HepG2 (cell line): ENCODE data around the gene ZBTB4. TPM values are rescaled to one million over a fixed set of nuclear protein-coding genes. Genes with fewer than 3 reads are reported as not detected.

ENCODE experiments used
- NR2C2 ChIP-seq: sonication (generic); formaldehyde crosslinking; IDR thresholded peaks from 2 replicates; pipeline ENCODE4 v1.4.0; 2020; ENCODE audit warnings: missing genetic modification reagents, mild to moderate bottlenecking, moderate library complexity, borderline replicate concordance
- RXRA ChIP-seq: sonication (generic); formaldehyde crosslinking; IDR thresholded peaks from 2 replicates; pipeline ENCODE4 v1.5.1; 2020; ENCODE audit warnings: missing genetic modification reagents
- TSC22D2 ChIP-seq: sonication (generic); formaldehyde crosslinking; IDR thresholded peaks from 2 replicates; pipeline ENCODE4 v1.5.1; 2020; ENCODE audit warnings: missing genetic modification reagents, mild to moderate bottlenecking, borderline replicate concordance
- ZBTB4 ChIP-seq: sonication (generic); formaldehyde crosslinking; IDR thresholded peaks from 2 replicates; pipeline ENCODE4 v1.4.0; 2020; ENCODE audit warnings: missing genetic modification reagents, mild to moderate bottlenecking, borderline replicate concordance
- ZBTB43 ChIP-seq: sonication (generic); formaldehyde crosslinking; conservative IDR thresholded peaks from 2 replicates; pipeline ENCODE4 v1.4.0; 2020; ENCODE audit warnings: missing genetic modification reagents
- ZMAT3 ChIP-seq: sonication (generic); formaldehyde crosslinking; conservative IDR thresholded peaks from 2 replicates; pipeline ENCODE4 v1.7.0; 2021; ENCODE audit warnings: missing genetic modification reagents
- ZNF24 ChIP-seq: fragments of 450-650 bp; IDR thresholded peaks from 2 replicates; pipeline ENCODE4 v1.6.1; 2017; ENCODE audit warnings: antibody characterized with exemption, mild to moderate bottlenecking
- polyA plus RNA-seq, 8 experiments: library from polyadenylated mRNA; depleted of rRNA in 3 of 8; stranded (reverse) in 7 of 8; unstranded in 1 of 8; fragments of >200 nt; fragmentation: Illumina TruSeq in 4 of 8; extraction: Trizol in 4 of 8; gene quantifications; 2 replicates each; pipeline versions ENCODE4 v1.2.1 to v1.2.3, GENCODE V29; 2011 to 2016; ENCODE audit warnings: low read depth in 4 of 8, missing spikeins in 1 of 8, mixed read lengths in 1 of 8; ENCODE audit not compliant: insufficient read depth in 1 of 8
- total RNA-seq, 5 experiments: library from RNA; depleted of rRNA; stranded (reverse); fragments of >200 nt; fragmentation: Illumina TruSeq; extraction: Trizol; gene quantifications; 2 replicates each; pipeline ENCODE4 v1.2.3, GENCODE V29; 2016; ENCODE audit warnings: low read depth in 1 of 5
- TF ChIP-seq, protein P1 (sequence below): sonication (generic); formaldehyde crosslinking; IDR thresholded peaks from 2 replicates; pipeline ENCODE4 v1.4.0; 2020; ENCODE audit warnings: missing genetic modification reagents
- TF ChIP-seq, protein P2 (sequence below): sonication (generic); IDR thresholded peaks from 2 replicates; pipeline ENCODE4 v1.6.1; 2016; ENCODE audit warnings: low read depth, borderline replicate concordance
- TF ChIP-seq, protein P3 (sequence below): sonication (generic); formaldehyde crosslinking; conservative IDR thresholded peaks from 2 replicates; pipeline ENCODE4 v1.8.0; 2022; ENCODE audit warnings: low read depth, missing genetic modification reagents
- TF ChIP-seq, protein P4 (sequence below): sonication (generic); formaldehyde crosslinking; IDR thresholded peaks from 2 replicates; pipeline ENCODE4 v1.4.0; 2020; ENCODE audit warnings: low read depth, missing genetic modification reagents
- TF ChIP-seq, protein P5 (sequence below): sonication (generic); formaldehyde crosslinking; IDR thresholded peaks from 2 replicates; pipeline ENCODE4 v1.8.1; 2023; ENCODE audit warnings: mild to moderate bottlenecking, inconsistent platforms, moderate library complexity, missing genetic modification reagents, borderline replicate concordance

Gene ZBTB4
- total and polyA plus RNA-seq, 2 of the 13 experiments (the other 11 are each of a cell fraction or from before 2014, with no cell fraction given): 4.3 to 7.4 TPM

DNA sequence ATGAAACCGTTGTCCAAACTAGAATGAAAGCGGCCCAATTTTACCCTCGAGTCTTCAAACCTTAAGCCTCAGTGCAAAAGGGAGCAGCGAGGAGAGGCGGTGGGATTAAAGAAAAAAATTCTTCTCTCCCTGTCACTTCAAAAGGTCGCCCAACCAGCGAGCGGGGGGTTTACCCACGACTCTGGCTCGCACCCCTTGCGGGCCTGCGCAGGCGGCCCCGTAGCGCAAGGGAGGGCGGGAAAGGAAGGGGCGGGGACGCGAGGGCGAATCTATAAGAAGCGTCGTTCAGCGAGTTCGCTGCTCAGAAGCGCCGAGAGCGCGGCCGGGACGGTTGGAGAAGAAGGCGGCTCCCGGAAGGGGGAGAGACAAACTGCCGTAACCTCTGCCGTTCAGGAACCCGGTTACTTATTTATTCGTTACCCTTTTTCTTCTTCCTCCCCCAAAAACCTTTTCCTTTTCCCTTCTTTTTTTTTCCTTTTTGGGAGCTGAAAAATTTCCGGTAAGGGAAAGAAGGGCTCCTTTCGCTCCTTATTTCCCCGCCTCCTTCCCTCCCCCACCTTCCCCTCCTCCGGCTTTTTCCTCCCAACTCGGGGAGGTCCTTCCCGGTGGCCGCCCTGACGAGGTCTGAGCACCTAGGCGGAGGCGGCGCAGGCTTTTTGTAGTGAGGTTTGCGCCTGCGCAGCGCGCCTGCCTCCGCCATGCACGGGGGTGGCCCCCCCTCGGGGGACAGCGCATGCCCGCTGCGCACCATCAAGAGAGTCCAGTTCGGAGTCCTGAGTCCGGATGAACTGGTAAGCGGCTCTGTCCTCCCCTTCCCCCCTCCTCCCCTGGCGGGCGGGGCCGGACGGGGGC lies 4.9 kb upstream of the ZBTB4 start, which contains the start of gene POLR2A (continued):
- TF ChIP-seq, protein P1, sequence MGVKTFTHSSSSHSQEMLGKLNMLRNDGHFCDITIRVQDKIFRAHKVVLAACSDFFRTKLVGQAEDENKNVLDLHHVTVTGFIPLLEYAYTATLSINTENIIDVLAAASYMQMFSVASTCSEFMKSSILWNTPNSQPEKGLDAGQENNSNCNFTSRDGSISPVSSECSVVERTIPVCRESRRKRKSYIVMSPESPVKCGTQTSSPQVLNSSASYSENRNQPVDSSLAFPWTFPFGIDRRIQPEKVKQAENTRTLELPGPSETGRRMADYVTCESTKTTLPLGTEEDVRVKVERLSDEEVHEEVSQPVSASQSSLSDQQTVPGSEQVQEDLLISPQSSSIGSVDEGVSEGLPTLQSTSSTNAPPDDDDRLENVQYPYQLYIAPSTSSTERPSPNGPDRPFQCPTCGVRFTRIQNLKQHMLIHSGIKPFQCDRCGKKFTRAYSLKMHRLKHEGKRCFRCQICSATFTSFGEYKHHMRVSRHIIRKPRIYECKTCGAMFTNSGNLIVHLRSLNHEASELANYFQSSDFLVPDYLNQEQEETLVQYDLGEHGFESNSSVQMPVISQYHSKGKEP: peak; percentile 65; the same call in 1 of the 2 replicates
- TF ChIP-seq ZBTB4 (CRISPR knock-in tag): no peak
- TF ChIP-seq, protein P2, sequence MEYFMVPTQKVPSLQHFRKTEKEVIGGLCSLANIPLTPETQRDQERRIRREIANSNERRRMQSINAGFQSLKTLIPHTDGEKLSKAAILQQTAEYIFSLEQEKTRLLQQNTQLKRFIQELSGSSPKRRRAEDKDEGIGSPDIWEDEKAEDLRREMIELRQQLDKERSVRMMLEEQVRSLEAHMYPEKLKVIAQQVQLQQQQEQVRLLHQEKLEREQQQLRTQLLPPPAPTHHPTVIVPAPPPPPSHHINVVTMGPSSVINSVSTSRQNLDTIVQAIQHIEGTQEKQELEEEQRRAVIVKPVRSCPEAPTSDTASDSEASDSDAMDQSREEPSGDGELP: peak; percentile 51; the same call in 1 of the 2 replicates
- TF ChIP-seq NR2C2 (CRISPR knock-in tag): peak; percentile 45; the same call in 1 of the 2 replicates
- peak; percentile 73 for TF ChIP-seq ZMAT3 (CRISPR knock-in tag)
- no peak for TF ChIP-seq ZNF24
- TF ChIP-seq, protein P3, sequence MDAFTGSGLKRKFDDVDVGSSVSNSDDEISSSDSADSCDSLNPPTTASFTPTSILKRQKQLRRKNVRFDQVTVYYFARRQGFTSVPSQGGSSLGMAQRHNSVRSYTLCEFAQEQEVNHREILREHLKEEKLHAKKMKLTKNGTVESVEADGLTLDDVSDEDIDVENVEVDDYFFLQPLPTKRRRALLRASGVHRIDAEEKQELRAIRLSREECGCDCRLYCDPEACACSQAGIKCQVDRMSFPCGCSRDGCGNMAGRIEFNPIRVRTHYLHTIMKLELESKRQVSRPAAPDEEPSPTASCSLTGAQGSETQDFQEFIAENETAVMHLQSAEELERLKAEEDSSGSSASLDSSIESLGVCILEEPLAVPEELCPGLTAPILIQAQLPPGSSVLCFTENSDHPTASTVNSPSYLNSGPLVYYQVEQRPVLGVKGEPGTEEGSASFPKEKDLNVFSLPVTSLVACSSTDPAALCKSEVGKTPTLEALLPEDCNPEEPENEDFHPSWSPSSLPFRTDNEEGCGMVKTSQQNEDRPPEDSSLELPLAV (CRISPR knock-in tag): no peak
- TF ChIP-seq, protein P4, sequence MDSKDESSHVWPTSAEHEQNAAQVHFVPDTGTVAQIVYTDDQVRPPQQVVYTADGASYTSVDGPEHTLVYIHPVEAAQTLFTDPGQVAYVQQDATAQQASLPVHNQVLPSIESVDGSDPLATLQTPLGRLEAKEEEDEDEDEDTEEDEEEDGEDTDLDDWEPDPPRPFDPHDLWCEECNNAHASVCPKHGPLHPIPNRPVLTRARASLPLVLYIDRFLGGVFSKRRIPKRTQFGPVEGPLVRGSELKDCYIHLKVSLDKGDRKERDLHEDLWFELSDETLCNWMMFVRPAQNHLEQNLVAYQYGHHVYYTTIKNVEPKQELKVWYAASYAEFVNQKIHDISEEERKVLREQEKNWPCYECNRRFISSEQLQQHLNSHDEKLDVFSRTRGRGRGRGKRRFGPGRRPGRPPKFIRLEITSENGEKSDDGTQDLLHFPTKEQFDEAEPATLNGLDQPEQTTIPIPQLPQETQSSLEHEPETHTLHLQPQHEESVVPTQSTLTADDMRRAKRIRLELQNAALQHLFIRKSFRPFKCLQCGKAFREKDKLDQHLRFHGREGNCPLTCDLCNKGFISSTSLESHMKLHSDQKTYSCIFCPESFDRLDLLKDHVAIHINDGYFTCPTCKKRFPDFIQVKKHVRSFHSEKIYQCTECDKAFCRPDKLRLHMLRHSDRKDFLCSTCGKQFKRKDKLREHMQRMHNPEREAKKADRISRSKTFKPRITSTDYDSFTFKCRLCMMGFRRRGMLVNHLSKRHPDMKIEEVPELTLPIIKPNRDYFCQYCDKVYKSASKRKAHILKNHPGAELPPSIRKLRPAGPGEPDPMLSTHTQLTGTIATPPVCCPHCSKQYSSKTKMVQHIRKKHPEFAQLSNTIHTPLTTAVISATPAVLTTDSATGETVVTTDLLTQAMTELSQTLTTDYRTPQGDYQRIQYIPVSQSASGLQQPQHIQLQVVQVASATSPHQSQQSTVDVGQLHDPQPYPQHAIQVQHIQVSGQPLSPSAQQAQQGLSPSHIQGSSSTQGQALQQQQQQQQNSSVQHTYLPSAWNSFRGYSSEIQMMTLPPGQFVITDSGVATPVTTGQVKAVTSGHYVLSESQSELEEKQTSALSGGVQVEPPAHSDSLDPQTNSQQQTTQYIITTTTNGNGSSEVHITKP: peak; percentile 99
- TF ChIP-seq, protein P5, sequence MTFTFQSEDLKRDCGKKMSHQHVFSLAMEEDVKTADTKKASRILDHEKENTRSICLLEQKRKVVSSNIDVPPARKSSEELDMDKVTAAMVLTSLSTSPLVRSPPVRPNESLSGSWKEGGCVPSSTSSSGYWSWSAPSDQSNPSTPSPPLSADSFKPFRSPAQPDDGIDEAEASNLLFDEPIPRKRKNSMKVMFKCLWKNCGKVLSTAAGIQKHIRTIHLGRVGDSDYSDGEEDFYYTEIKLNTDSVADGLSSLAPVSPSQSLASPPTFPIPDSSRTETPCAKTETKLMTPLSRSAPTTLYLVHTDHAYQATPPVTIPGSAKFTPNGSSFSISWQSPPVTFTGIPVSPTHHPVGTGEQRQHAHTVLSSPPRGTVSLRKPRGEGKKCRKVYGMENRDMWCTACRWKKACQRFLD (CRISPR knock-in tag): peak; percentile 86; the same call in 1 of the 2 replicates
- peak; percentile 63 for TF ChIP-seq RXRA
- peak; percentile 74; the same call in 1 of the 2 replicates for TF ChIP-seq ZBTB43 (CRISPR knock-in tag)
- TF ChIP-seq TSC22D2 (CRISPR knock-in tag): peak; percentile 94
